GM21423 (cell line): ENCODE data around the gene SRA1.
"Not testable (repeated sequence)": the region's sequence is repeated elsewhere in the genome, so short reads cannot be mapped to it uniquely, and the experiment has no call there.

ENCODE experiments used
- ATAC-seq: cut with Tn5 transposase; IDR thresholded peaks from one replicate; pipeline ENCODE4 v1.9.1; 2021; ENCODE audit warnings: mild to moderate bottlenecking, moderate library complexity; ENCODE audit not compliant: unreplicated experiment

The SRA1 gene

GRCh38 chr5:140557136-140557805, at the start of gene SRA1:
TSS of gene SRA1 (minus strand) at chr5:140557473. CDS start at chr5:140557452, 21 bp downstream.
- peak; percentile 95 for ATAC-seq

DNA sequence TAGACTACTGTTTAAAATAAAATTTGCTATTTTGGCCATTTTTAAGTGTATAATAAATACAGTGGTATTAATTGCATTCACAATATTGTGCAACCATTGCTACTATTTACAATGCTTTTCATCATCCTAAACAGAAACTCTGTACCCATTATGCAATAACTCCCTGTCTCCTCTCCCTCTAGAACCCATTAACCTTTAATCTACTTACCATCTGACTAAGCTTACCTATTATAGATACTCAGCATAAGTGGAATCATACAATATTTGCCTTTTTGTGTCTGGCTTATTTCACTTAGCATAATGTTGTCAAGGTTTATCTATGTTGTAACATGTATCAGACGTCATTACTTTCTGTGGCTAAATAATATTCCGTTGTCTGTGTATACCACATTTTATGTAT, 49.8 kb upstream of the SRA1 start:
- no peak for ATAC-seq

GRCh38 chr5:140605879-140606278, 48.6 kb upstream of the SRA1 start:
- ATAC-seq: no peak

DNA sequence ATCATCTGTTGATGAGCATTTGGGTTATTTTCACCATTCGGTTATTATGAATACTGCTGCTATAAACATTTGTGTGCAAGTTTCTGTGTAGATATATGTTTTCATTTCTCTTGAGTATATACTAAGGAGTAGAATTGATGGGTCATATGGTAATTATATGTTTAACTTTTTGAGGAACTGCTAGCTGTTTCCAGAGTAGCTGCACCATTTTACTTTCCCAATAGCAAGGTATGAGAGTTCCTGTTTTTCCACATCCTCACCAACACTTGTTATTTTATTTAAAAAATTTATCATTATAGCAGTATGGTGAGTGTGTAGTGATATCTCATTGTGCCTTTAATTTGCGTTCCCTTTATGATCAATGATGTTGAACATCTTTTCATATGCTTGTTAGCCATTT, 46.5 kb upstream of the SRA1 start:
- ATAC-seq: no peak

DNA sequence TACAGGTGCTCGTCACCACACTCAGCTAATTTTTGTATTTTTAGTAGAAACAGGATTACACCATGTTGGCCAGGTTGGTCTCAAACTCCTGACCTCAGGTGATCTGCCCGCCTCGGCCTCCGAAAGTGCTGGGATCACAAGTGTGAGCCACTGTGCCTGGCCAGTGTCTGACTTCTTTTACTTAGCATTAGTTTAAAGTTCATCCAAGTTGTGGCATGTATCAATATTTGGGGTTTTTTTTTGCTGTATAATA, 46.1 kb upstream of the SRA1 start:
- not testable (repeated sequence) for ATAC-seq

- ATAC-seq: no peak
Measured at GRCh38 chr5:140602147-140602546, 44.9 kb upstream of the SRA1 start.

- no peak for ATAC-seq
Measured at GRCh38 chr5:140600096-140600495, 42.8 kb upstream of the SRA1 start.

GRCh38 chr5:140598836-140599235, 41.6 kb upstream of the SRA1 start:
- no peak for ATAC-seq

GRCh38 chr5:140596321-140596741, 39.1 kb upstream of the SRA1 start:
- no peak for ATAC-seq

DNA sequence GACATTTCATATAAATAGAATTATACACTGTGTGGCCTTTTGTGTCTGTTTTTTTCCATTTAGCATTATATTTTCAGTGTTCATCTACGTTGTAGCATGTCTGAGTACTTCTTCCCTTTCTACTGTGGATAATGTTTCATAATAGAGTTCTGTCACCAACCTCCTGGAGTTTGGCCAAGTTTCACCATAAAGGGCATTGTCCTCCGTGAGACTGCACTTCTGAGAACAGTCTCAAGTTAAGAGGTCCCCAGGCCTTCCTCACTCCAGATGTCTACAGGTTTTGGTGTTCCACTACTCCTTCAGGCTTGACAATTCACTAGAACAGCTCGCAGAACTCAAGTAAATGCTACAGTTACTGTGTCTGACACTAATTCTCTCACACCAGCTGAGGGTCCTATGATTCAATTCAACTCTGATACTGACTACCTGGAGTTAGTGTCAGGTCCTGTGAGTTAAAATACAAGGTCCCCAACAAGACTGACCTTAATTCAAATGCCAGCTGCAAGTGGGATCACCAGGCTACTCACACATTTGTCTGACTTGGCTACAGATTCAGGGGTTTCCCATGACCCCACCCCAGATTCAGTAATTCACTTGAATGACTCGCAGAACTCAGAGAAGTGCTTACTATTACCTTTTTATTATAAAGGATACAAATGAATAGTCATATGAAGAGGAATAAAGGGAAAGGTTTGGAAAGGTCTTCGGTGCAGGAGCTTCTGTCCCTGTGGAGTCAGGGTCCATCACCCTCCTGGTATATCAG, 38.4 kb upstream of the SRA1 start:
- no peak for ATAC-seq

- no peak for ATAC-seq
Measured at GRCh38 chr5:140594169-140594568, 36.9 kb upstream of the SRA1 start.

- ATAC-seq: not testable (repeated sequence)
Measured at GRCh38 chr5:140593070-140593469, 35.8 kb upstream of the SRA1 start.

DNA sequence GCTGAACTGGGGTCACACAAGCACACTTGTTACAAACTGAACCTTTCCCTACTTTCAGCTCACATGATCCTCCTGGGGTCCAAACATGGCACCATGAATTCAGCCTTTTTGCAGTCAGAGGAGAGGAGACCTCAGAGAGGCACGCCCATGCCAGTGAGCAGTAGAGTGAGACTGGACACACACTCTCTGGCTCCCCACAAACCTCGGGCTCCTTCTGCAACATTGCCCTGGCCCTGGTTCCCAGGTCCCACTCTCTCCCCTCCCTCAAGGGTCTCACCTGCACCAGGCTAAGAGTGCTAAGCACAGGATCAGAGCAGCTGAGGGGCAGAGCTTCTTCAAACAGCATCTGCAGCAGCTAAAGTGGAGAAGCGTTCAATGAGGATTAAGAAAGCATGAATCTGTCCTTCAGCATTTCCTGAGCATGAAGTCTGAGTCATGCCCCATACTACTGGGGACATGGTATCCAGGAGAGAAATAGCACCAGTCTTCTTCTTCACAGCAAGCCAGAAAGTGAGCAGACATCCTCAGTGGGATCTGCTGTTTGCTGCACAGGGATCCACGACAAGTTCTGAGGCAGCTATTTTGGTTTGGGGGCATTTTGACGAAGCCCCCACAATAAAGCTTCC, 34.6 kb upstream of the SRA1 start:
- no peak for ATAC-seq

GRCh38 chr5:140590861-140591260, 33.6 kb upstream of the SRA1 start:
- no peak for ATAC-seq

DNA sequence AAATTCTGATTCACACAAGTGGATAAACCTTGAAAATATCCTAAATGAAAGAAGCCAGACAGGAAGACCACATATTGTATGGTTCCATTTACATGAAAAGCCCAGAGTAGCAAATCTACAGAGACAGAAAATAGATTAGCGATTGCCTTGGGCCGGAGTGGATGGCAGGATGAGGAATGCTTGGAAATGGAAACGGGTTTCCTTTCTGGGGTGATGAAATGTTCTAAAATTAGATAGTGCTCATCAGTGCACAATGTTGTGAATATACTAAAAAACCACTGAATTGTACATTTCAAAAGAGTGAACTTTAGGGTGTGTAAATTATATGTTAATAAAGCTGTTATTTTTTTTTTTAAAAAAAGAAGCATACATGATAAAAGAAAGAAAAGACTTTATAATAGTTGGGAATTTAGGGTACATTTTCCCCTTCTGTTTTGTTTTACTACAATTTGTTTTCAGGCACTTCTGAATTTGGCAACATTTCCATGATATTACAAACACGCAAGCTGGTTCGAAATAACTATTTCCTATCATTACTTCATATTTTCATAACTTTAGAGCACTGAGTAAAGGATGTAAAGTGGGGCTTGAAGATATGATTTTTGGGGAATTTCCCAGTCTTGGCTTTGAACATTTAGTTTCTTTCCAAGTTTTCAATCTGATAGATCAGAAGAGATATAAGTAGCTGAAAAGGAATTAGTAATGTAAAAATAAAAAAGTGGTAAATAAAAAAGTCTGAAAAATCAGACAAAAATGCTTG, 31.2 kb upstream of the SRA1 start:
- ATAC-seq: no peak

- ATAC-seq: no peak
Measured at GRCh38 chr5:140587495-140587894, 30.2 kb upstream of the SRA1 start.

DNA sequence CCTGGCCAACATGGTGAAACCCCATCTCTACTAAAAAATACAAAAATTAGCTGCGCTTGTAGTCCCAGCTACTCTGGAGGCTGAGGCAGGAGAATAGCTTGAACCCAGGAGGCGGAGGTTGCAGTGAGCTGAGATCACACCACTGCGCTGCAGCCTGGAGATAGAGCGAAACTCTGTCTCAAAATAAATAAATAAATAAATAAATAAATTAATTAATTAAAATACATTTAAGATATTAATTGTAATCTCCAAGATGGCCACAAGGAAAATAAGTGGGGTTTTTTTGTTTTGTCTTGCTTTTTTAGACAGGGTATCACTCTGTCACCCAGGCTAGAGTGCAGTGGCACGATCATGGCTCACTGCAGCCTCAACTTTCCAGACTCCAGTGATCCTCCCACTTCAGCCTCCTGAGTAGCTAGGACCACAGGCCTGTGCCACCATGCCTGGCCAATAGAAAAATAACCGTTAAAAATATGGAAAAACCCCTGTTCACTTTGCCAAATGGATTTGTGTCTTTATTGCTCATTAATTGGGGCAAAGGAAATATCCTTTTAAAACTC, 22.0 kb upstream of the SRA1 start:
- ATAC-seq: not testable (repeated sequence)

GRCh38 chr5:140576776-140577201, 19.5 kb upstream of the SRA1 start:
- ATAC-seq: no peak

- no peak for ATAC-seq
Measured at GRCh38 chr5:140575309-140575708, 18.0 kb upstream of the SRA1 start.

DNA sequence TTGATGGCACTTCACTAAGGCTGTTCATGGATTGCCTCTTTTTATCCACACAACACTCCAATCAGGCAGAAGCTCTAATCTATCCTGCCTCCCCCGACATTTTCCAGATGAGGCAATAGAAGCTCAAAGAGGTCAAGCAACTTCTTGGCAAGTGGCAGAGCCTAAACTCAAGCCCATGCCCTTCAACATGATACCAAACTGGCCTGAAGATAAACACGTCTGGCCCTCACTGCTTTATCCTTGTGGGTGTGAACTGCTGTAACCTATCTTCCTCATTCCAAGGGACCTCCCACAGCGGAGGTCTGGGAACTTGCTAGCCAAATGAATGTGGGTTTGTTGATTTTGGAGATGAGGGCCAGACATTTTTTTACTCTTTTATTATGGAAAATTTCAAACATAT, 16.9 kb upstream of the SRA1 start:
- ATAC-seq: no peak

GRCh38 chr5:140573683-140574082, 16.4 kb upstream of the SRA1 start:
- ATAC-seq: no peak
